Posterior cingulate gyrus (tissue), 11 donors: Measurements from ENCODE around the gene MRO.

Experiments used
- DNase-seq, 10 donors: peaks; one replicate each; pipeline versions ENCODE4 v3.0.0 to v3.0.0-alpha.2; 2020 to 2021; ENCODE audit warnings: mixed read lengths in 3 of 10
- intact Hi-C: fragments of 100-400 bp; cut with DNase I; formaldehyde crosslinking; loops from one replicate; pipeline ENCODE4 v1.15.1; 2023

MRO gene

DNA sequence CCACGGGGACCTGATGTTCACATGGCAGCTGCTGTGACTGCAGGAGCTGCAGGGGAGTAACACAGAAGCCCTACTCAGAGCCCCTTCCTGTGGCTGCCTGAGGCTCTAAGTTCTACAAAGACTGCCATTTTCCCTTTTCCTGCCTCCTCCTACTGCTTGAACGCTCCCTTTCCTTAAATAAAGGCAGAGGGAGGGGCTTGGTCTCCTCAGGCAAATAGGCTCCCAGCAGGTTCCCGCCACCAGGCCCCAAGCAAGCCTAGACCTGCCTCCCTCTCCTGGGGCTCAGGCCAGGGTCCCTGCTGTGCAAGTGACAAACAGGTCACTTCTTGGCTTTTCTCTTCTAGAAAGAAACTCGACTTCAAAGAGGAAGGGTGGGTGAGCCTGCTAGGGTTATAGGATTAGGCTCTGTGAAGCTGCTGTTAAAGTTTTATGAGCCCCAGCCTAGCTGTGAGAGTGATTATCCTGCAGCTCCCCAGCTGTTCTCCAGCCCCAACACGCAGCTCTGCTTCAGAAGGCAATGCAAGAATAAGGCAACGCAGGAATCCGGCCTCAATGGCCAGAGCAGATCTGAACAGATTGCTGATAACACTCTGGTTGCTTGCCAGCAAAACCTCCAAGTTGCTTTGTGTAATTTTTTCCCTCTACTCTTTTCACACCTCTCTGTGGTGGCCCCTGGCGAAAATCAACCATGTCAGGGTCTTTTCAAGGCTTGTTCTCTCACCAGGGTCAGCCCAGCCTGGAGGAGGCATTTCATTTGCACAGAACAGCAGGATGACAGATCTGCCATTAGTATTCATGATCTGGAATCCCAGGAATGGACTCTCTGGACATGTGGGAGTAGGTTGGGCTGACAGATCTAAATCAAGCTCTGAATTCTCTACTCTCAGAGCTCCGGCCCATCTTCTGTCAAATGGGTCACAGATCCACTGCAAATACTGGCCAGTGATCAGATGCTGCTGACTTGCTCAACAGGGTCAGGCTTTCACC, 71.3 kb downstream of the MRO start:
- no peak for DNase-seq
- intact Hi-C loops, result no loop called here

DNA sequence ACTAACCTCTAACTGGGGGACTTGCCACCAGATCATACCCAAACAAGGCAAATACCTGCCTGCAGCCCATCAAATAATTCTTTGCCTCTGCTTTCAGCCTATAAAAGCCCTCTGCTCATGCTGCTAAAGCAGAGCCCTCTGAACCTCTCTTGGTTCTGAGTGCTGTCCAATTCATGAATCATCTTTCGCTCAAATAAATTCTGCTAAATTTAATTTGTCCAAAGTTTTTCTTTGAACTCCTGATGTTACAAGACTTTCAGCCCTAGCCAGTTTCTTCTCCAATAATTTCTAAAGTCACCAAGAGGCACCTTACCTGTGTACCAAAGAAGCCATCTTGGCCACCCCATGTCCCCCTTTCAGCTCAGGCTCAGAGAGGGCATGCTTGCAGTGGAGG, 72.0 kb downstream of the MRO start:
- intact Hi-C loops, result no loop called here
- DNase-seq, result no peak

- intact Hi-C loops, result no loop called here
- DNase-seq, result no peak
These were observed 73.9 kb downstream of the MRO start for GRCh38 chr18:50745945-50746344.
